Activated naive CD8-positive, alpha-beta T cell treated with anti-CD3 and anti-CD28 coated beads, Interleukin-2, amount 50 U/mL, for 16 hours (primary cell): ENCODE measurements around the gene LOXL1.

Experiments
- DNase-seq: peaks from one replicate; pipeline ENCODE4 v3.0.0-alpha.2; 2020; ENCODE audit warnings: low read depth, low spot score

Gene LOXL1, protein sequence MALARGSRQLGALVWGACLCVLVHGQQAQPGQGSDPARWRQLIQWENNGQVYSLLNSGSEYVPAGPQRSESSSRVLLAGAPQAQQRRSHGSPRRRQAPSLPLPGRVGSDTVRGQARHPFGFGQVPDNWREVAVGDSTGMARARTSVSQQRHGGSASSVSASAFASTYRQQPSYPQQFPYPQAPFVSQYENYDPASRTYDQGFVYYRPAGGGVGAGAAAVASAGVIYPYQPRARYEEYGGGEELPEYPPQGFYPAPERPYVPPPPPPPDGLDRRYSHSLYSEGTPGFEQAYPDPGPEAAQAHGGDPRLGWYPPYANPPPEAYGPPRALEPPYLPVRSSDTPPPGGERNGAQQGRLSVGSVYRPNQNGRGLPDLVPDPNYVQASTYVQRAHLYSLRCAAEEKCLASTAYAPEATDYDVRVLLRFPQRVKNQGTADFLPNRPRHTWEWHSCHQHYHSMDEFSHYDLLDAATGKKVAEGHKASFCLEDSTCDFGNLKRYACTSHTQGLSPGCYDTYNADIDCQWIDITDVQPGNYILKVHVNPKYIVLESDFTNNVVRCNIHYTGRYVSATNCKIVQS

DNA sequence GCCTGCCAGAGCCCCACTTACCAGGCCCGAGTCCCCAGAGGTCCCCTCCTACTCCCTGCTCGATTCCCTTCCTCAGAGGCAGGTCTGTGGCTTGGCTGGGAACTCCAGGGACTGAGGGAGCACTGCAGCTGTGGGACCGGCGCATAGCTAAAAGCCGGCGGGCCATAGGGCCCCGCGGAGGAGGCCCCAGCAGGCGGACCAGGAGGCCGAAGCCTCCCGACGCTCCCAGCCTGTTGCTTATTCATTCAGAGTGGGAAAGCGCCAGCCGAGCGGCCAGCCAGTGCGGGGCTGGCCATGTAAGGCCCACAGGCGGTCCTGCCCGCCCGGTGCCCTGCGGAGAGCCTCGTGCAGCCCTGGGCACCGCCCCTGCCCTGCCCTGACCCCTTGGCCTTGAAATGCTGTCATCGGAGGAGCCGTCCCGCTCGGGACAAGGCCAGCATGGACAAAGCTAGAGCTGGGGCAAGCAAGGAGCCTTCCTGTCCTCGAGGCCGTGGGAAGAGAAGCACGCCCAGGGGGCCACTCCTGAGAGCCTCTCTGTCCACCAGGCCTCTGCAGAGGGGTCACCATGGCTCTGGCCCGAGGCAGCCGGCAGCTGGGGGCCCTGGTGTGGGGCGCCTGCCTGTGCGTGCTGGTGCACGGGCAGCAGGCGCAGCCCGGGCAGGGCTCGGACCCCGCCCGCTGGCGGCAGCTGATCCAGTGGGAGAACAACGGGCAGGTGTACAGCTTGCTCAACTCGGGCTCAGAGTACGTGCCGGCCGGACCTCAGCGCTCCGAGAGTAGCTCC lies at the start of gene LOXL1:
LOXL1 (plus strand) TSS at position 244 of the 784 bp plus-strand sequence; CDS start at position 566, 322 bp downstream.
- no peak for DNase-seq

DNA sequence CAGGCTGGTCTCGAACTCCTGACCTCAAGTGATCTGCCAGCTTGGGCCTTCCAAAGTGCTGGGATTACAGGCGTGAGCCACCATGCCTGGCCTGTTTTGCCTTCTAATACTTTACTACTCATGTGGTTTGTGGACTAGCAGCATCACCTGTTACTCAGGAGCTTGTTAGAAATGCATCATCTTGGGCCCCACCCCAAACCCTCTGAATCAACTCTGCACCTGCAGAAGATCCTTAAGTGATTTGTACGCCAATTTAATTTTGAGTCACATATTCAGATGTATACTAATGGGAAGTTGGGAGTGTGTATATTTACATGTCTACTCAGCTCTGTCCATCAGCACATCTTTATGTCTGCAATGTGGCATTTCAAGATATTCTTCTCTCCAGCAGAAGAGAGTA lies 46.8 kb upstream of the LOXL1 start:
- no peak for DNase-seq

DNA sequence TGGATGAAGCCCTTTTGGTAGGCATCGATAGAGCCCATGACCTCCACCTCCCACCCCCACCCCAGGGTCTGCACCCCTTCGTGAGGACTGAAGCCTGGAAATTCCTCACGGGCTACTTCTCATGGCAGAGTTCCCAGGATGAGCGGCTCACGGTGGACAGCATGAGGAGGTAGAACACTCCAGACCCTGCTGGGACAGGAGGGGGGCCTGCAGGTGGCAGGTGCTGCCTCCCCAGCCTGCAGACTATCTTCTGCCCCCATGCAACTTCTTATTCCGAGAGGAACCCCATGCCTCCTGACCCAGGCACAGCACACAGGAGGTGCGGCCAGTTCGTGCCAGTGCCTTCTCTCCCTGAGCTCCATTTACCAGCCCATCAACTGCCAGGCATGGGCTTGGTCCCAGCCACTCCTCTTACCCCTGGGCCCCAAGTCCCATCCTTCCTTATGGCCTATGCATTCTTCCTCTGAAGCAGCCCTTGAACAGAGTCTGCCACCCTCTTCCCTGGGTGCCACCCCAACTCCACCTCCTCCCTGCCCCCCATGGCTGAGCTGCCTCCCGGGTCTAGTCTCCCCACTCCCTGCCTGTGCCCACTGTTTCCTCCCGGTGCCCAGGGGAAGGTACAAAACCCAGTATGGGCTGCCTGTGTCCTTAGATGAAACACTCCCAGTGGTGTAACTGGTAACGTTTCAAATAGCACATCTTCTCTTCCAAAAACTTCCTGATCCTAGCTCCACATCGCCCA lies 44.5 kb upstream of the LOXL1 start:
- no peak for DNase-seq

DNA sequence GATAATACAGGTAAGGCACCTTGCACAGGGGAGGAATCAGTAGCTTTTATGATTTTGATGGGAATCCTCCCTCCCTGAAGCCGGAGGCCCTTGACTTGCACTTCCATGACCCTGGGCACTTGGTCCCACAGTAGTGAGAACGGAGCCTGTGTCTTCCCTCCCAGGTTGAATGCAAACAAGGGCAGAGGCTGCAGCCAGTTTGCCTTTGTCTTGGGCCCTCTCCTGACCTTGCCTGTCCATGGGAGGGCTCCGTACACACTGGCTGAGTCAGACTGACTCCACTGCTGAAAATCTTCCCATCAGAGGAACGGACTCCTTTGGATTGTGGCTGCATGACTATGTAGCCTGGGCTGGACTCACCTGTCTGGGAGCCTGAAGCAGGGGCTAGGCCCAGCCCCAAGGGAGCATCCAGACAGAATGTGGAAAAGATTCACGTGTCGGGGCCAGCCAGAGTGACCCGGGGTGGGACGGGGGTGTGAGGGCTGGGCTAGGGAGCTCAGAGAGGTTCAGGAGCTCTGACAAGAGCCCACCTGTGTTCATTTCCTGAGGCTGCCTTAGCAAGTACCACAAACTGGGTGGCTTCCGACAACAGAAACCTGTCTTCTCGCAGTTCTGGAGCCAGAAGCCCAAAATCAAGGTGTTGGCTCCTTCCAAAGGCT lies 43.4 kb upstream of the LOXL1 start:
- DNase-seq, result no peak

DNA sequence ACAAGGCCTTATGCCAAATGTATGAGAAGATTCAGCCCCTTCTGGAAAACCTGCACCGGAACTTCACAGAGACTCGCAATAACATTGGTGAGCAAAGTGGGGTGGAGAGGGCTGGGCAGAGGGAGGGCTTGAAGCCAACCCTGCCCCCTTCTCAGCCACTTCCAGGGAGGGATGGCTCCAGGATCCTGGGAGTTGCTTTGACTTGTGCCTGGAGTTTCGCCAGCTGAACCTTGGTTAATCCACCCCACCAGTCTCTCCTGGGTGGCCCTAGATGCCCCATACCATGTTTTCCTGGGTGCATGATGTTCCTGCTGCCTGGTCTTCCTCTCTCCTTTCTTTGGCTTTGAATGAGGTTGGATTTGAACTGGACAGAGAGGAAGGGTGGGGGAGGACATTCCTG lies 42.1 kb upstream of the LOXL1 start:
- DNase-seq, result no peak

DNA sequence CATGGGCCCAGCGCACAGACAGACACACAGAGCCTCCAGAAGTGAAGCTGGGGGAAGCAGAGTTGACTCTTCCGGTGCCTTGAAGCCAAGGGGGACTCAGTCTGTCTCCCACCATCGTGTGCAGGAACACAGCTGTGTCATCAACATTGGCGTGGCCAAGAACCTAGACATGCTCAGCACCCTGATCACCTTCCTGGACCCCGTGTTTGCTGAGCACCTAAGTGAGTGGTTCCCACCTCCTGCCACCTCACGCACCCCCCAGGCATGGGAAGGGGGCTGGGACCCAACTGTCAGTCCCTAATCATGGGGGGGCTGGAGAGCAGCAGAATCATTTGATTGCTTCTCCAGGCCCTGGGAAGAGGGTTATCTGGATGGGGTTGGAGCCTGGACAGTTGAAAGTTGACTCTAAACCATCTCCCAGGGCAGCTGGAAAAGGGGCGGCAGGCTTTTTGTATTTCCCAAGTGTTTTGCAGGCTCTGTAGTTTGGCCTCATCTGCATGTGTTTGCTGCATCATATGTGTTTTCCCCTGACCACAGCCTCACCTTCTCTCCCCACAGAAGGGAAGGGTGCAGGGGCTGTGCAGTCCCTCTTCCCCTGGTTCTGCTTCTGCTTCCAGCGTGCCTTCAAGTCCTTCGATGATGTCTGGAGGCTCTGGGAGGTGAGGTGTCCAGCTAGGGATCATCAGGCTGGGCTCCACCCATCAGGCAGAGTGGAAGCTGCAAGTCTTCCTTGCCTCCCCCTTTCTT lies 40.1 kb upstream of the LOXL1 start:
- DNase-seq, result no peak

DNA sequence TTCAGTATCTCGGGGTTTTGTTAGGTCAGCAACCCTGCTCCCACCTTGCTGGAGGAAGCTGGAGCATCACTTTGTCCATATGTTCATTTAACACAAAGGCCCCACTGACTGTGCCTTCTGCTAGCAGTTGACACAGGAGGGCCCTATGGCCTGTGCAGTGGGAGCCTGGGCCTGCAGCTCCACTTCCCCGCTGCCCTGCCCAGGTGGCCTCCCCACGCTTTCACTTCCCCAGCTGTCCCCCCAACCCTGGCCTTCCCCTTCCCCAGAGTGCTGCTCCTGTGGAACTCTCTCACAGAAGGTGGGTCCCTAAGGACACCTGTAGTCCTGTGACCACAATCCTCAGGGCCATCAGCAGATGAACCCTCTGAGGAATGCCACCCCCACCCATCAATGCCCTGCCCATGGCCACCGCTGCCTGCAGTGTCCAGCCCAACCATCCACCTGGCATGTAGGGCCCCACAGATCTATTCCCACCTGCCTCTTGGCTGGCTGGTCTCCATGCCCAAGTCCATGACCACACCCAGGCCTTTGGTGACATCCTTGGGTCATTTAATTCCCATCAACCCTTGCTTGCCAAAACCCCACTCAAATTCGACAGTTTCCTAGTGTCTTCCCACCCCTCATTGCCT lies 39.4 kb upstream of the LOXL1 start:
- DNase-seq, result no peak

DNA sequence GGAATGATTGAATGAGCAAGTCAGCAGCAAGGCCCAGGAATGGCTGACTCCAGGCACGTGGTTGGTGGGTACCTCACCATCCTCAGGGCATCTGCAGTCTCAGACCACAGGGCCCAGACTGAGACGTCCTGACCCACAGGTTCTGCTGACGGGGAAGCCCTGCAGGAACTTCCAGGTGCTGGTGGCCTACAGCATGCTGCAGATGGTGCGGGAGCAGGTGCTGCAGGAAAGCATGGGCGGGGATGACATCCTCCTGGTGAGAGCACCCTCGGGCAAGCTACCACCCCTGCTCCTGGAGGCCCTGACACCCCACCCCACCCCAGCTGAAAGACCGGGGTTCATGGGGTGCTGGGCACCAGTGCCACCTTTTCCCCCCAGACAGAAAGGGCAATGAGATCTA lies 38.8 kb upstream of the LOXL1 start:
- DNase-seq, result no peak

DNA sequence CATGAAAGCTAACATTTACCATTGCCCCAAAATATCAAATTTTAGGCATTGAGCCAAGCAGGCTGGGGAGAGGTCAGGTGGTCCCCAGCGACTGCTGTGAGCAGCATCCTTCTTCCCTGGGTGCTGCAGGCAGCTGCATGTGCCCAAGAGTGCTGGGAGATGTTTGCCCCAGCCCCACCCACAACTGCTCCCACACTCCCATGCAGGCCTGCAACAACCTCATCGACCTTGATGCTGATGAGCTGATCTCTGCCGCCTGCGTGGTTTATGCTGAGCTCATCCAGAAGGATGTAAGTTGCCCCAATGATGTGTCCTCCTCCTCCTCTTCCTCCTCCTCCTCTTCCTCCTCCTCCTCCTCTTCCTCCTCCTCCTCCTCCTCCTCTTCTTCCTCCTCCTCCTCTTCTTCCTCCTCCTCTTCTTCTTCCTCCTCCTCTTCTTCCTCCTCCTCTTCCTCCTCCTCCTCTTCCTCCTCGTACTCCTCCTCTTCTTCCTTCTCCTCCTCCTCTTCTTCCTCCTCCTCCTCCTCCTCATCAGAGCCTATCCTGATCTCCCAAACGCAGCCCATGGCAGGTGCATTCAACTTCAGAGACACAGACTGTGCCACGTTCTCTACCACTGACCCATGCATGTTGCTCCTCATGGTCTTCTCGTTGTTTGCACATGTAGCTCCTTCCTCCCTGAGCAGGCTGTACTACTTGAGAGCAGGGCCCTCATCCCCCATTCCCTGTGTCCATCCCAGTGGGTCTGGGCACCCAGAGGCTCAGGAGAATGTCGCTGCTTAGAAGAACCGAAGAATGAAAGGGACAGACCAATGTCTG lies 37.8 kb upstream of the LOXL1 start:
- no peak for DNase-seq

DNA sequence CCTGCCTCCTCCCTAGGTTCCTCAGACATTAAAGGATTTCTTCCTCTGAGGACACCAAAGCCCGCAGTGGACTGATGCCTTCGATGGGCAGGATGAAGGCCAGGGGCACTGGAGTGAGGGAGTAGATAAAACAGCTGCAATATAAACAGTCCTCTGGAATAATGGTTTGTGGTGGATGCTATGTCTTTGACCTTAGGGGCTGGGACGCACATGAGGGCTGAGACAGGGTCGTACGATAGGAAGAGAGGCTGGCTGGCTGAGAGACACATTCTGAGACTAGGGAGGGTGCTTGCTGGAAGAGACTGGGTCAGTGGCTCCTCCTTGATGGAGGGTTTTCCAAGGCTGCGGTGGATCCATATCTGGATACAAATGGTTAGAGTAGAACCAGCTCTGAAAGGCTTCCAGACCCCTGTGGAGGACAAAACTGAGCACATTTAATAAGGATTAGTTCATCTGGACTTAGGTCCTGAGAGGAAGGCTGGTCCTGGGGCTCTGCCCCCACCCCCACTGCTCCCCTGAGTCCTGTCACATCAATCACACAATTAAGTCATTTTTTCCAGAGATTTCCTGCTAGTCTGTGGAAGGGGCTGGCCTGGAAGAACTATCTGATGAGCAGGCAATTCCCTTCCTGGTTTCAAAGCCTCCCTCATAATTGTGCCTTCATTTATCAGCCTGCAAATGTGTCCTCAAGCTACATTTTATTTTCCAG lies 37.1 kb upstream of the LOXL1 start:
- no peak for DNase-seq

DNA sequence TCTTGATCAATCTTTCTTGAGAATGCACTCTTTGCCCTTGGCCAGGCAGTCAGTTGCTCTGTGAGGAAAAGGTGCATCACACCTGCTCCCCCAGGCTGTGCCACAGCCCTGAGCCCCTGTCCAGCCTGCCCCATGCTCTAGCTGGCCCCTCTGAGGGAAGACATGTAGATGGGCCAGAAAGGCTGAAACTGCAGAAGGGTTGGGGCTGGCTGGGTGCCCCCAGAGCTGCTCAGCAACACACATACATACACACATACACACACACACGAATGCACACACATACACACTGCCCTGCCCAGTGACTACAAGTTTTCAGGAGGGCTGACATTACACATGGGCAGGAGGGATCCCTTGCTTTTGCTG lies 36.5 kb upstream of the LOXL1 start:
- no peak for DNase-seq

DNA sequence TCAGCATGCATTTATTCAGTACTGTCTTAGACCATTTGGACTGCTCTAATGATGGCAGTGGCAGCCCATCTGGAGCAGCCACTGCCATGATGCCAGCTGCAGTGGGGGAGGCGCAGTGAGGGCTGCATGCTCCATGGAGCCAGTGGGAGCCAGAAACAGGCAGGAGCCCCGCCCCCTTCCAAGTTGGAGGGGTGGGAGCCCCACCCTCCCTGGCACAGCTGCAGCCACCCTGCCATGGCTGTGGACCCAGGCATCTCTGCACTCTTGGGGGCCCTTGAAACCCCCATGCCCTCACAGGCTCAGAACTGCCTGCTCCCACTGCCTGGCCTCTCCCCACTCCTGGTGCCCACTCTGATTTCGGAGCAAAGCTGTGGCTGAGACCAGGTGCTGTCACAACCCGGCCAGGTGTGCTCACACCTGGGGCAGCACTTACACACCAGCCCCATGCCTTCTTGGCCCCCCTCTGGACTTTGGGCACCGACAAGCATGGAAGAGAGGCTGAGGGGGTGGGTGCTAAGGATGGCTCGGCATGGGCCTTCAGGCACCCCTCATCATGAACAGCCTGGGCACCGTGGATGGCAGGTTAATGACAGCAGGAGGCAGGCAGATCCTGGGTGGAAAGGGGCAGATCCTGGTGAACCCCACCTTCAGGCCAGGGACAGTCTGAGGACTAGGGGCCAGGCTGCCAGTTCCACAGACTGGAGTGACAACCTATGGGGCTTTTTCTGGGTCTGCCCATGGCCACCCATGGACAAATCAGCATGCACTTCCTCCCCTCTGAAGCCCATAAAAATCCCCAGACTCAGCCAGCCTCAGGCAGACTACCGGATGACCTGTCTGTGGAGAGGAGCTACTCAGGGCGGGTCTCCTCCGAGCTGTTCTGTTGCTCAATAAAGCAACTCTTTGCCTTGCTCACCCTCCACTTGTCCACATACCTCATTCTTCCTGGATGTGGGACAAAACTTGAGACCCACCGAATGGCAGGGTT lies 34.6 kb upstream of the LOXL1 start:
- no peak for DNase-seq

DNA sequence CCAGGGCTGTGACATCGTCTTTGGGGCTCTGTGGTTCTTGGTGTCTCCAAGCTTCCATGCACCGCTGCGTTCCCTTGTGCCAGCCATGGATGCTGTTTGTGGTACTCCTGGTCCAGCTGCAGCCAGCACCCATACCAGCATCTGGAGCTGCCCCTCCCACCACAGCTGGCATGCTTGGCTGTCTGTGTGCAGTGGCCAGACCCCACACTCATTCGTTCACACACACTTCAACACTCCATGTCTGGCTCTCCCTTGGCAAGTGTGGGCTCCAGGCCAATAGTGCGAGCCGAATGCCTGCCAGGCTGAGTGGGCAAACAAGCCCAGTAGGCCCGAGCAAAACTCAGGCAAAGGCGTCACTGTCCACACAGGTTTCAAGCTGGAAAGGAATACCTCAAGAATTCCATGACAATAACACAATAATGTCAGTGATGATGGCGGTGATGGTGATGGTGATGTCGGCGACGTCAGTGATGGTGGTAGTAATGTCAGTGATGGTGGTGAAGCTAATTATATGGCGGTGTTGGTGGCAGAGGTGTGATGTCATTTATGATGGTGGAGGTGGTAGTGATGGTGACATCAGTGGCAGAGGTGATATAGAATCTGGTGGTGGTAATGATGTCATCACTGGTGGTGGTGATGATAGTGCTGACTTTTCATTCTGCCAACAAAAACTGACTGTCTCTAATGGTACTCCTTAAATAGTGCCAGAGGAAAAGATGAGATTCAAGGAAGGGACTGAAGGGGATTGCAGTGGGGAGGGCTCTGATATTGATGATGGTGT lies 33.6 kb upstream of the LOXL1 start:
- DNase-seq, result no peak

DNA sequence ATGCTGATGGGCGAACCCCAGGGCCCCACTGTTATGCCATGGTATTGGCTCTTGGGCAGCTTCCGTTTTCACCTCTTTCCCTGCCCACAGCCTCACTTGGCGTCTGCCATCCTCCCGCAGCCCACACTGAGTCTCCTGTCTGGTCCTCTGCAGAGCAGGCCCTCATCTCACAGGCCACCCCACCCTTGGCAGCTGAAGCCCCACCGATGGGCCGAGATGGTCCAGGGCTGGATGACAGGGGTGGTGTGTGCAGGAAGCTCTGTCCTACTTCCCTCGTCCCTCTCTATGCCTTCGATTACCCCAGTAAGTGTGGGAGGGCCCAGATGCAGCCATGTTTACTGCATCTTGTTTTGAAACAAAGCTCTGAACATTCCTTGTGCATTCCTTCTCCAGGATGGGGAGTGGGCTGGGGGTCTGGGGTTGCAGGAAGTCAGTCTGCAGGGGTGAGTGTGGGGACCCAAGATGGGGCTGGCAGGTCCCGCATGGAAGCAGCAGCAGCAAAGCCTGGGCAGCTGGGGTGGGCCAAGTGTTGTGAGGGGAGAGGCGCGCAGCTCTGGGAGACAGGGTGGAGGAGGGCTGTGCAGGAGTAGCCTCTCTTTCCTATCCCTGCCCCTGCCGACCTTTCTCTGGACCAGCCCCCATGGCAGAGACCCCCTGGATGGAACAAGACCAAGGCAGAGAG lies 32.0 kb upstream of the LOXL1 start:
- no peak for DNase-seq

DNA sequence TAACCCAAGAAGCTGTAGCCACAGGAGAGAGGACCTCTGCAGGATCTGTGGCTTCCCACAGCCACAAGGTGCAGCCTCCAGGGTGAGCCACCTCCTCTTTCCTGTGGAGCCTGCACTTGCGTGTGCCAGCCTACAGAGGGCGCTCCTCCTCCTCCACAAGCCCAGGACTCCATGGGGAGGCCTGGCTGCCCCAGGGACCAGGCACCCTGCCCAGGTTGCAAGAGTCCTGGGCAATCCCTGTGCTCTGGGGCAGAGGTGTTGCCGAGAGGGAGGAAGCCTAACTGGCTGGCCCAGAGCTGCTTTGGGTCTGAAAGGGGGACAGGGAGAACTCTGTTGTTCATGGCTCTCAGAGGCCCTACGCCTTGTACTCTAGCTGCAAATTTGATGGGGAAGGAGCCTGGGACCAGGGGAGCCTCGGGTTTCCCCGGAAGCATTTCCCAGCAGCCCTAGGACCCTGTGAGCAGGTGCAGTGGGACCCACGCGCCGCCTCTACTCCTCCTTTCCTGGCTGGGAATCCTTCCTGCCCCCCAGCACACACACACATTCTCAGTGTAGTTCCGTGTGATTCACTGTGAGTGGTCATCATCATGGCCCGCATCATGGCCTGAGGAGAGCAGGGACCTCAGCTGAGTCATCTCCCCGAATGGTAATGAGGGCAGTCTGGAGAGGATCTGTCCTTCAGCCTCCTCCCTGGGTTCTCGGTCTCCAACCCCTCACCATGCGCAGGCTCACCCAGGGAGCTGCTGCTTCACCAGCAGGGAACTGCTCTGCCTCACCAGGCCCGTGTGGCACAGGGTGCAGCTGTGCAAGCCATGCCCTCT lies 28.6 kb upstream of the LOXL1 start:
- DNase-seq, result no peak
